Measurements from ENCODE around the gene PRR16.

Gene PRR16

GRCh38 chr5:120518581-120518980 lies 54.5 kb downstream of the PRR16 start:
- DNase-seq = no peak

- no peak for DNase-seq
Measured at GRCh38 chr5:120527251-120527650, 63.2 kb downstream of the PRR16 start.

GRCh38 chr5:120528609-120529008 lies 64.5 kb downstream of the PRR16 start:
- no peak for DNase-seq

- no peak for DNase-seq
Measured at GRCh38 chr5:120529386-120529785, 65.3 kb downstream of the PRR16 start.

- no peak for DNase-seq
Measured at GRCh38 chr5:120531215-120531614, 67.1 kb downstream of the PRR16 start.

- DNase-seq = no peak
Measured at GRCh38 chr5:120532835-120533234, 68.7 kb downstream of the PRR16 start.

GRCh38 chr5:120533581-120533980 lies 69.5 kb downstream of the PRR16 start:
- no peak for DNase-seq

- DNase-seq = no peak
Measured at GRCh38 chr5:120535900-120536299, 71.8 kb downstream of the PRR16 start.

GRCh38 chr5:120538149-120538548 lies 74.0 kb downstream of the PRR16 start:
- no peak for DNase-seq

GRCh38 chr5:120538644-120539043 lies 74.5 kb downstream of the PRR16 start:
- DNase-seq = no peak

GRCh38 chr5:120539471-120539870 lies 75.4 kb downstream of the PRR16 start:
- no peak for DNase-seq

GRCh38 chr5:120540097-120540496 lies 76.0 kb downstream of the PRR16 start:
- no peak for DNase-seq

GRCh38 chr5:120544043-120544442 lies 79.9 kb downstream of the PRR16 start:
- no peak for DNase-seq

GRCh38 chr5:120545007-120545406 lies 80.9 kb downstream of the PRR16 start:
- no peak for DNase-seq

- no peak for DNase-seq
Measured at GRCh38 chr5:120545951-120546350, 81.9 kb downstream of the PRR16 start.

GRCh38 chr5:120546922-120547321 lies 82.8 kb downstream of the PRR16 start:
- no peak for DNase-seq

- no peak for DNase-seq
Measured at GRCh38 chr5:120550358-120550757, 86.3 kb downstream of the PRR16 start.

GRCh38 chr5:120552638-120553037 lies 88.5 kb downstream of the PRR16 start:
- no peak for DNase-seq

- DNase-seq = no peak
Measured at GRCh38 chr5:120555345-120555744, 91.2 kb downstream of the PRR16 start.

- no peak for DNase-seq
Measured at GRCh38 chr5:120564013-120564412, 99.9 kb downstream of the PRR16 start.

- DNase-seq = no peak
Measured at GRCh38 chr5:120567066-120567465, 103.0 kb downstream of the PRR16 start.

- DNase-seq = no peak
Measured at GRCh38 chr5:120567921-120568320, 103.8 kb downstream of the PRR16 start.

- no peak for DNase-seq
Measured at GRCh38 chr5:120568711-120569110, 104.6 kb downstream of the PRR16 start.

- DNase-seq = no peak
Measured at GRCh38 chr5:120576588-120576987, 112.5 kb downstream of the PRR16 start.

- no peak for DNase-seq
Measured at GRCh38 chr5:120582635-120583034, 118.5 kb downstream of the PRR16 start.

GRCh38 chr5:120586646-120587045 lies 122.5 kb downstream of the PRR16 start:
- no peak for DNase-seq
